ENCODE results near the gene NFU1. TPM values are rescaled to one million over a fixed set of nuclear protein-coding genes. Genes with fewer than 3 reads are reported as not detected.

The NFU1 gene
- total and polyA plus RNA-seq, 2 of the 8 experiments (the other 6 are each of a cell fraction or from before 2014, with no cell fraction given), result 18.4 to 45.5 TPM

- no peak for FAIRE-seq
- H2BK12ac ChIP-seq (ENCODE audit: low read depth, low read length), result peak overlapping the region; percentile 99
- peaks cover 4 to 5% (median 4%) of the 10 kb centered on the region in 4 experiments for H3K4me1 ChIP-seq (replicated peaks in 1 of 4; ENCODE audit: control insufficient read depth in 3 of 4, insufficient read depth in 4 of 4, low read length in 3 of 4)
- H2AFZ ChIP-seq (ENCODE audit: low read length), result no peak overlapping the region
- H4K5ac ChIP-seq (ENCODE audit: insufficient read length, low read depth, low read length), result no peak overlapping the region
- peaks cover 3% of the 10 kb centered on the region; the same call in 1 of the 2 replicates for H3K23me2 ChIP-seq (ENCODE audit: low read depth, low read length)
- ChIA-PET CTCF (ENCODE audit: partially characterized antibody) (interaction anchor here (1.5 kb wide), 2 partner anchors 21 to 60 kb away, joined by 4 to 5 read pairs; no protein-coding TSS in a partner anchor), POLR2A (ENCODE audit: partially characterized antibody) (interaction anchor here (0.8 kb wide), 1 partner anchor 52 kb away, joined by 3 read pairs; no protein-coding TSS in a partner anchor)
- H4K91ac ChIP-seq (replicated peaks; ENCODE audit: insufficient read length, low read length), result no peak overlapping the region
- no peak overlapping the region for H3K27ac ChIP-seq (ENCODE audit: low read depth, low read length)
- no peak overlapping the region for H3K4me3 ChIP-seq (ENCODE audit: extremely low read depth in 1 of 4, insufficient read depth in 2 of 4, low read depth in 3 of 4, low read length in 4 of 4)
- H2BK15ac ChIP-seq (ENCODE audit: low read length), result no peak overlapping the region
- H3K4me2 ChIP-seq (ENCODE audit: insufficient read depth in 1 of 2, low read depth in 2 of 2, low read length in 2 of 2), result no peak overlapping the region; a peak in 1 of 4 replicates
- H2BK120ac ChIP-seq (replicated peaks; ENCODE audit: low read depth, low read length), result no peak overlapping the region
- H3K23ac ChIP-seq (ENCODE audit: insufficient read length), result no peak overlapping the region
- DNase-seq (ENCODE audit: low read depth in 1 of 2, low spot score in 2 of 2), result no peak
- peak overlapping the region; percentile 85; the same call in 1 of the 2 replicates for H2AK5ac ChIP-seq (ENCODE audit: low read depth, low read length)
- H3K27me3 ChIP-seq (replicated peaks in 1 of 4; ENCODE audit: control insufficient read depth in 3 of 4, extremely low read depth in 1 of 4, insufficient read depth in 3 of 4, low read length in 3 of 4), result no peaks in the 10 kb centered on the region
- no peak overlapping the region for H2BK20ac ChIP-seq (ENCODE audit: low read length)
- H3K79me2 ChIP-seq (ENCODE audit: control insufficient read depth in 1 of 2, insufficient read depth in 2 of 2, low read length in 2 of 2), result peaks cover 0 to 10% of the 10 kb centered on the region in 2 experiments; a peak in 2 of 4 replicates
- no peak overlapping the region for H3K4ac ChIP-seq (replicated peaks; ENCODE audit: insufficient read length, low read depth, low read length)
- no peaks in the 10 kb centered on the region for H3K36me3 ChIP-seq (ENCODE audit: control insufficient read depth in 2 of 4, insufficient read depth in 4 of 4, low read length in 3 of 4)
- H3K9ac ChIP-seq (replicated peaks in 1 of 4; ENCODE audit: extremely low read depth in 1 of 4, low read depth in 3 of 4, low read length in 3 of 4), result no peak overlapping the region
- H3K18ac ChIP-seq (ENCODE audit: extremely low read depth, low read length), result no peak overlapping the region
- no peak overlapping the region for H3K14ac ChIP-seq (ENCODE audit: insufficient read length)
- no peak overlapping the region for H3K56ac ChIP-seq (replicated peaks; ENCODE audit: insufficient read length, low read depth, low read length)
- H3K9me3 ChIP-seq (ENCODE audit: insufficient read depth in 2 of 2, low read depth in 1 of 2, low read length in 1 of 2), result no peaks in the 10 kb centered on the region
- 98% methylated on average over 6 of the region's 6 CpGs; no CpG with 5 or more reads in 1 of the 2 experiments for WGBS, 2 experiments (ENCODE audit: extremely low coverage in 1 of 2, insufficient coverage in 1 of 2, insufficient read length in 1 of 2, insufficient replicate concordance in 2 of 2, low coverage in 1 of 2, low lambda C conversion rate in 2 of 2, missing lambda C conversion rate in 1 of 2)
- H3K79me1 ChIP-seq (ENCODE audit: low read depth, low read length), result no peaks in the 10 kb centered on the region
- H2BK5ac ChIP-seq (ENCODE audit: low read depth, low read length), result no peak overlapping the region
- H4K8ac ChIP-seq (ENCODE audit: extremely low read depth, insufficient read depth, low read length), result no peak overlapping the region
- H4K20me1 ChIP-seq (replicated peaks in 1 of 2; ENCODE audit: control insufficient read depth in 1 of 2, insufficient read depth in 2 of 2, low read length in 2 of 2), result peaks cover 0 to 2% of the 10 kb centered on the region in 2 experiments
- TF ChIP-seq JUND (IDR thresholded peaks at IDR 0.05; ENCODE audit: low read length), result no peak
- TF ChIP-seq SAP30 (IDR thresholded peaks at IDR 0.05; ENCODE audit: insufficient read depth, insufficient replicate concordance, low read length), result no peak
- TF ChIP-seq CBX5 (IDR thresholded peaks at IDR 0.05; ENCODE audit: low read depth, low read length), result no peak
- no peak for TF ChIP-seq ZNF274 (IDR thresholded peaks at IDR 0.05; ENCODE audit: borderline replicate concordance, extremely low read depth, low read length)
- TF ChIP-seq TAF1 (IDR thresholded peaks at IDR 0.05; ENCODE audit: low read depth, low read length), result no peak
- TF ChIP-seq E2F6 (IDR thresholded peaks at IDR 0.05), result no peak
- no peak for TF ChIP-seq GTF2F1 (IDR thresholded peaks at IDR 0.05; ENCODE audit: borderline replicate concordance, low read depth, low read length)
- no peak for TF ChIP-seq CTCF (IDR thresholded peaks at IDR 0.05; ENCODE audit: control extremely low read depth in 1 of 3, insufficient read depth in 1 of 3, low read depth in 1 of 3, low read length in 3 of 3)
- TF ChIP-seq KDM1A (IDR thresholded peaks at IDR 0.05; ENCODE audit: borderline replicate concordance, low read length), result no peak
- no peak for TF ChIP-seq HDAC2 (IDR thresholded peaks at IDR 0.05; ENCODE audit: borderline replicate concordance in 1 of 2, low read depth in 2 of 2, low read length in 2 of 2)
Measured at GRCh38 chr2:69438580-69438979, 1.3 kb upstream of the NFU1 start.
